ENCODE results near the gene KIFC1. TPM values are rescaled to one million over a fixed set of nuclear protein-coding genes. Genes with fewer than 3 reads are reported as not detected.

KIFC1 gene
- total RNA-seq, 1 donor from 2014 or later: 7.4 TPM

GRCh38 chr6:33404884-33405283 lies 13.3 kb downstream of the KIFC1 start:
- no peak for TF ChIP-seq CTCF (IDR thresholded peaks at IDR 0.05)
- no peak overlapping the region for H3K27ac Mint-ChIP-seq (ENCODE audit: unreplicated experiment)
- no peak overlapping the region for H3K4me3 Mint-ChIP-seq (ENCODE audit: unreplicated experiment)
- no peaks in the 10 kb centered on the region for H3K27me3 Mint-ChIP-seq (ENCODE audit: low read depth)
- peaks cover 6% of the 10 kb centered on the region for H3K36me3 Mint-ChIP-seq (ENCODE audit: low read depth)
- peaks cover 2% of the 10 kb centered on the region for H3K4me1 Mint-ChIP-seq (ENCODE audit: low read depth)
- no peaks in the 10 kb centered on the region for H3K9me3 Mint-ChIP-seq (ENCODE audit: low read depth)
- DNase-seq (ENCODE audit: low spot score): no peak

DNA sequence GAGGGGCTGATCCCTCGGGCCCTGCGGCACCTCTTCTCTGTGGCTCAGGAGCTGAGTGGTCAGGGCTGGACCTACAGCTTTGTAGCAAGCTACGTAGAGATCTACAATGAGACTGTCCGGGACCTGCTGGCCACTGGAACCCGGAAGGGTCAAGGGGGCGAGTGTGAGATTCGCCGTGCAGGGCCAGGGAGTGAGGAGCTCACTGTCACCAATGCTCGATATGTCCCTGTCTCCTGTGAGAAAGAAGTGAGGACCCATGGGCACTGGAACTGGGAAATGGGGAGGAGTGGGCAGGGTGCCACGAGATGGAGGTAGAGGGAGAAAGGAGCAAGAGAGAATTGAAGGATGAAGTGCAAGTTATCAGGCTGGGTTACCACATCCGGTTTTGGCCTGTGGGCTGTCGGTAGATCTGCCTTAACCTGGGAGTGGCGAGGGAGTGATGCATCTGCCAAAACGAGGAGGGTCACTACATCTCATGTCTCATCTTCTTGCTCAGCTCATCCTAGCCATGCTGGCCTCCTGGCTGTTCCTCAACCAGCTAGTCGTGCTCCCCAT lies 13.8 kb downstream of the KIFC1 start:
- no peak for DNase-seq (ENCODE audit: low spot score)
- Mint-ChIP-seq H3K4me1 (ENCODE audit: low read depth) (peaks cover 4% of the 10 kb centered on the region), H3K9me3 (ENCODE audit: low read depth) (no peaks in the 10 kb centered on the region), H3K4me3 (ENCODE audit: unreplicated experiment) (no peak overlapping the region), H3K27ac (ENCODE audit: unreplicated experiment) (no peak overlapping the region), H3K36me3 (ENCODE audit: low read depth) (peaks cover 6% of the 10 kb centered on the region), H3K27me3 (ENCODE audit: low read depth) (no peaks in the 10 kb centered on the region)
- TF ChIP-seq CTCF (IDR thresholded peaks at IDR 0.05): no peak

- H3K4me3 Mint-ChIP-seq (ENCODE audit: unreplicated experiment): no peak overlapping the region
- H3K27ac Mint-ChIP-seq (ENCODE audit: unreplicated experiment): no peak overlapping the region
- H3K36me3 Mint-ChIP-seq (ENCODE audit: low read depth): peaks cover 6% of the 10 kb centered on the region
These were observed 14.5 kb downstream of the KIFC1 start for GRCh38 chr6:33406126-33406525.

GRCh38 chr6:33407132-33407718 lies 15.6 kb downstream of the KIFC1 start:
- DNase-seq (ENCODE audit: low spot score): no peak
- TF ChIP-seq CTCF (IDR thresholded peaks at IDR 0.05): peak; percentile 75
- Mint-ChIP-seq H3K36me3 (ENCODE audit: low read depth) (peaks cover 6% of the 10 kb centered on the region), H3K27me3 (ENCODE audit: low read depth) (no peaks in the 10 kb centered on the region), H3K27ac (ENCODE audit: unreplicated experiment) (no peak overlapping the region), H3K4me3 (ENCODE audit: unreplicated experiment) (no peak overlapping the region), H3K9me3 (ENCODE audit: low read depth) (no peaks in the 10 kb centered on the region), H3K4me1 (ENCODE audit: low read depth) (peaks cover 11% of the 10 kb centered on the region)

More at GRCh38 chr6:33406126-33406525, 14.5 kb downstream of the KIFC1 start:
- no peaks in the 10 kb centered on the region for H3K9me3 Mint-ChIP-seq (ENCODE audit: low read depth)
- TF ChIP-seq CTCF (IDR thresholded peaks at IDR 0.05): no peak
- H3K27me3 Mint-ChIP-seq (ENCODE audit: low read depth): no peaks in the 10 kb centered on the region
- DNase-seq (ENCODE audit: low spot score): no peak
- H3K4me1 Mint-ChIP-seq (ENCODE audit: low read depth): peaks cover 4% of the 10 kb centered on the region

DNA sequence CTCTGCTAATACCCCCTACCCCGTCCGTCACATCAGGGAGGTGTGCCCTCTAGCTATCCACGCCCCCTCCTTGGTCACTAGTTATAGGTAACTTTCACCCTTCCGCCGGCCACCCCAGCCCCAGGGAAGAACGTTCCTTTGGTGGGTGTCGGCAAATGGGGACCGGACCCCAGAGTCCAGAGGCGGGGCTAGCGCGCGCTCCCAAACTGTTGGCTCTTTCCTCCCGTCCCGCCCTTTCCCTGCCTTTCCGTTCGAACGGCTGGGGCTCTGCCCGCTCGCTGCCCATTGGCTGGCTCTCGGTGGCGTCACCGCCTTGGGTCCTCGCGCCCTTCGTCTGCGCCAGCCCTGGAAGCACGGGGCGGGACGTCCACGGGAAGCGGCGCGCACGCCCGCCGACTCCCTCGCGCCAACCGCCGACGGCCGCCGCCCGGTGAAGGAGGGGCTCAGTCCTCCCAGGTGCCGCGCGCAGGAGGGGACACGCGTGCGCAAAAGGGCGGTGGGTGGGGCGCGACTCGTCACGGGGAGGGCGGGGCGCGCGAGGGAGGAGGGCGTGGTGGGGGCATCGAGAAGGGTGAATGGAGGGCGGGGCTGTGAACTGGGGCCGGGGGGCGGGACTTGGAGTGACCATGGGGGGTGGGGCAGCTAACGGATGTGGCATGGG lies 18.6 kb downstream of the KIFC1 start:
- H3K36me3 Mint-ChIP-seq (ENCODE audit: low read depth): peaks cover 9% of the 10 kb centered on the region
- peak overlapping the region; percentile 92 for H3K27ac Mint-ChIP-seq (ENCODE audit: unreplicated experiment)
- peak; percentile 100 for DNase-seq (ENCODE audit: low spot score)
- no peak for TF ChIP-seq CTCF (IDR thresholded peaks at IDR 0.05)
- peaks cover 28% of the 10 kb centered on the region for H3K4me1 Mint-ChIP-seq (ENCODE audit: low read depth)
- H3K27me3 Mint-ChIP-seq (ENCODE audit: low read depth): no peaks in the 10 kb centered on the region
- H3K9me3 Mint-ChIP-seq (ENCODE audit: low read depth): no peaks in the 10 kb centered on the region
- peak overlapping the region; percentile 84 for H3K4me3 Mint-ChIP-seq (ENCODE audit: unreplicated experiment)

All from chondrocyte (in vitro differentiated cells).